ENCODE measurements around the gene PROK2. TPM values are rescaled to one million over a fixed set of nuclear protein-coding genes. Genes with fewer than 3 reads are reported as not detected.

The PROK2 gene
- total RNA-seq, 1 donor from 2014 or later, result 0.14 TPM

- no peaks in the 10 kb centered on the region for H3K36me3 ChIP-seq
- no peak overlapping the region for H3K27ac ChIP-seq (replicated peaks)
- no peaks in the 10 kb centered on the region for H3K9me3 ChIP-seq (replicated peaks)
- TF ChIP-seq, protein P1, sequence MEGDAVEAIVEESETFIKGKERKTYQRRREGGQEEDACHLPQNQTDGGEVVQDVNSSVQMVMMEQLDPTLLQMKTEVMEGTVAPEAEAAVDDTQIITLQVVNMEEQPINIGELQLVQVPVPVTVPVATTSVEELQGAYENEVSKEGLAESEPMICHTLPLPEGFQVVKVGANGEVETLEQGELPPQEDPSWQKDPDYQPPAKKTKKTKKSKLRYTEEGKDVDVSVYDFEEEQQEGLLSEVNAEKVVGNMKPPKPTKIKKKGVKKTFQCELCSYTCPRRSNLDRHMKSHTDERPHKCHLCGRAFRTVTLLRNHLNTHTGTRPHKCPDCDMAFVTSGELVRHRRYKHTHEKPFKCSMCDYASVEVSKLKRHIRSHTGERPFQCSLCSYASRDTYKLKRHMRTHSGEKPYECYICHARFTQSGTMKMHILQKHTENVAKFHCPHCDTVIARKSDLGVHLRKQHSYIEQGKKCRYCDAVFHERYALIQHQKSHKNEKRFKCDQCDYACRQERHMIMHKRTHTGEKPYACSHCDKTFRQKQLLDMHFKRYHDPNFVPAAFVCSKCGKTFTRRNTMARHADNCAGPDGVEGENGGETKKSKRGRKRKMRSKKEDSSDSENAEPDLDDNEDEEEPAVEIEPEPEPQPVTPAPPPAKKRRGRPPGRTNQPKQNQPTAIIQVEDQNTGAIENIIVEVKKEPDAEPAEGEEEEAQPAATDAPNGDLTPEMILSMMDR (IDR thresholded peaks at IDR 0.05; ENCODE audit: borderline replicate concordance), result no peak
- DNase-seq, result no peak
- no peak overlapping the region for H3K4me3 ChIP-seq
- H3K27me3 ChIP-seq (ENCODE audit: low read depth), result peaks cover 17% of the 10 kb centered on the region
- no peaks in the 10 kb centered on the region for H3K4me1 ChIP-seq
- intact Hi-C loops (cut with micrococcal nuclease), result no loop called here
Measured at GRCh38 chr3:71809321-71810026, 24.5 kb upstream of the PROK2 start.

DNA sequence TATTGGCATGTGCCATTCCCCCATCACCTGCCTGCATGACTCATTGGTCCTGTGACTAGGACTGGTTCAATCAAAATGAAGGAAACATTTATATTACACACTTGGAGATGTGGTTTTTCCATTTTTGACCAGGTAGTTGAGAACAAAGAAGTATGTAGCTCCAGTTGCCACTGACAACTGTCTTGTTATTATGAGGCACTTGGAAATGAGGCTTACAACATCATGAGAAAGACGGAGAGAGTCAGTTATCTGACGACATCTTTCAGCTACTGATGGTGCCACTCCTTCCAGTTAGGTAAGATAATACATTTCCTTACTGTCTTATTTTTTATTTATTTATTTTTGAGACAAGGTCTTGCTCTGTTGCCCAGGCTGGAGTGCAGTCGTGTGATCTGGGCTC lies 21.8 kb upstream of the PROK2 start:
- intact Hi-C loops (cut with micrococcal nuclease), result no loop called here
- H3K27ac ChIP-seq (replicated peaks), result no peak overlapping the region
- H3K27me3 ChIP-seq (ENCODE audit: low read depth), result peaks cover 43% of the 10 kb centered on the region
- H3K9me3 ChIP-seq (replicated peaks), result no peaks in the 10 kb centered on the region
- TF ChIP-seq, protein P1 (IDR thresholded peaks at IDR 0.05; ENCODE audit: borderline replicate concordance), result no peak
- no peaks in the 10 kb centered on the region for H3K36me3 ChIP-seq
- DNase-seq, result no peak
- H3K4me1 ChIP-seq, result no peaks in the 10 kb centered on the region
- no peak overlapping the region for H3K4me3 ChIP-seq

DNA sequence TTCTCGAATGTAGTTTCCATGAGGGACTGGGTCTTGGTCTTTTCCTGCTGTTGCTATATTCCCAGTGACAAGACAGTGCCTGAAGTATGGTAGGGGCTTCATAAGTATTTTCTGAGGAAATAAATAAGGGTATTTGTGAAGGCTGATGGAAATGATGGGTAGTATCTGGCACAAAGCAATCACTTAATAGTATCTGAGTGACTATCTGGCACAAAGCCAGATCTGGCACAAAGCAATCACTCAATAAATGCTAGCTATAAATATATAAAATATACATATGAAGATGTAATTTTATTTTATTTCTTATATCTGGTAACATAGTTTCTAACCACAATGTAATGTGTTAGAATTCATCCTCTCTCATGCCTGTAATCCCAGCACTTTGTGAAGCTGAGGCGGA lies 20.7 kb upstream of the PROK2 start:
- no peak for DNase-seq
- TF ChIP-seq, protein P1 (IDR thresholded peaks at IDR 0.05; ENCODE audit: borderline replicate concordance), result no peak

GRCh38 chr3:71805199-71805598 lies 20.3 kb upstream of the PROK2 start:
- intact Hi-C loops (cut with micrococcal nuclease), result no loop called here

More for the DNA sequence above, 20.7 kb upstream of the PROK2 start:
- Histone ChIP-seq H3K4me3 (no peak overlapping the region), H3K9me3 (replicated peaks) (no peaks in the 10 kb centered on the region), H3K4me1 (no peaks in the 10 kb centered on the region), H3K36me3 (no peaks in the 10 kb centered on the region), H3K27me3 (ENCODE audit: low read depth) (peaks cover 54% of the 10 kb centered on the region), H3K27ac (replicated peaks) (no peak overlapping the region)
- intact Hi-C loops (cut with micrococcal nuclease), result no loop called here

DNA sequence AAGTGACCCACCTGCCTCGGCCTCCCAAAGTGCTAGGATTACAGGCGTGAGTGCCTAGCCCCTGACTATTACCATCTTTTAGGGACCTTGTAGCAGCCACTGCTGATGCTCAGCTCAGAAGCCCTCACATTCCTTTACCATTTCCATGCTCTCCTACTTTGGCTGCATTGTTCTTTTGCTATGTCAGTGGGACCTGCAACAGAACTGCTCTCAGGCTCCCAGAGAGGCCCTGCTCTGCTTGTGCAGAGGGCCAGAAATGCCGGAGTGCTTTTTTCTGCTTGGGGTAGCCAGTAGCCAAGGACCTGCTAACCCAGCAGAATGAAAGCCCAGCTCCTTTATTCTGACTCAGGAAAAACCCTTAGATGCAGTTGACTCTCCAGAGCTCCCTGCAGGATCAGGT lies 18.3 kb upstream of the PROK2 start:
- Histone ChIP-seq H3K27ac (replicated peaks) (no peak overlapping the region), H3K36me3 (no peaks in the 10 kb centered on the region), H3K4me1 (no peaks in the 10 kb centered on the region), H3K4me3 (no peak overlapping the region), H3K27me3 (ENCODE audit: low read depth) (peaks cover 68% of the 10 kb centered on the region), H3K9me3 (replicated peaks) (no peaks in the 10 kb centered on the region)
- intact Hi-C loops (cut with micrococcal nuclease), result no loop called here
- TF ChIP-seq, protein P1 (IDR thresholded peaks at IDR 0.05; ENCODE audit: borderline replicate concordance), result no peak
- no peak for DNase-seq

More at GRCh38 chr3:71805199-71805598, 20.3 kb upstream of the PROK2 start:
- Histone ChIP-seq H3K27ac (replicated peaks) (no peak overlapping the region), H3K9me3 (replicated peaks) (no peaks in the 10 kb centered on the region), H3K4me1 (no peaks in the 10 kb centered on the region), H3K4me3 (no peak overlapping the region), H3K27me3 (ENCODE audit: low read depth) (peaks cover 58% of the 10 kb centered on the region), H3K36me3 (no peaks in the 10 kb centered on the region)
- DNase-seq, result no peak
- TF ChIP-seq, protein P1 (IDR thresholded peaks at IDR 0.05; ENCODE audit: borderline replicate concordance), result no peak

Measured in left ventricle myocardium inferior (tissue), 1 donor.